ENCODE data around the gene GPT2. TPM values are rescaled to one million over a fixed set of nuclear protein-coding genes. Genes with fewer than 3 reads are reported as not detected.

Gene GPT2
- total RNA-seq, 2 donors from 2014 or later: 14.0 to 24.5 TPM

- DNase-seq (no peak), ATAC-seq (peak; percentile 47 to 51)
- intact Hi-C loops (cut with DNase I): no loop called here
These were observed 63.9 kb downstream of the GPT2 start for GRCh38 chr16:46947900-46948547.

DNA sequence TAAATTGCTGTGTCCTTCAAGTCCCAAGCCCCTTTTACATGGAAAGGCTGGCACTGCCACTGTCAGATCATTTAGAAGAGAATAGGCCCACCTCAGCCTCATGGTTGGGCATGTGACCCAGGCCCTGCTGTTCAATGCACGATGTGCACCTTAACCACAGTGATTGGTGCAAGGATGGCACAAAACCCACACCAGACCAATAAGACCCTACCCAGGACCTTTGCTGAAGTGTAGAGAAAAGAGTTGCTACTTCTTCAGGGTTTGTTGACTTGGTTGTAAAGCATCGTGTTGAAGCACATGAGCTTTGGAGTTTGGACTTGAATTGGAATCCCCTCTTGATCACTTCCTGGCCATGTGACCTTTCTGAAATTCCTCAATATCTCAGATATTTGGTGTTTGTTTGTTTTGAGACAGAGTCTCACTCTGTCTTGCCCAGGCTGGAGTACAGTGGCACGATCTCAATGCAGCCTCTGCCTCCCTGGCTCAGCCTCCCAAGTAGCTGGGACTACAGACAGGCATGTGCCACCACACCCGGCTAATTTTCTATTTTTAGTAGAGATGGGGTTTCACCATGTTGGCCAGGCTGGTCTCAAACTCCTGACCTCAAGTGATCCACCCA, 64.5 kb downstream of the GPT2 start:
- no peak for DNase-seq
- no peak for ATAC-seq
- intact Hi-C loops (cut with DNase I): no loop called here

DNA sequence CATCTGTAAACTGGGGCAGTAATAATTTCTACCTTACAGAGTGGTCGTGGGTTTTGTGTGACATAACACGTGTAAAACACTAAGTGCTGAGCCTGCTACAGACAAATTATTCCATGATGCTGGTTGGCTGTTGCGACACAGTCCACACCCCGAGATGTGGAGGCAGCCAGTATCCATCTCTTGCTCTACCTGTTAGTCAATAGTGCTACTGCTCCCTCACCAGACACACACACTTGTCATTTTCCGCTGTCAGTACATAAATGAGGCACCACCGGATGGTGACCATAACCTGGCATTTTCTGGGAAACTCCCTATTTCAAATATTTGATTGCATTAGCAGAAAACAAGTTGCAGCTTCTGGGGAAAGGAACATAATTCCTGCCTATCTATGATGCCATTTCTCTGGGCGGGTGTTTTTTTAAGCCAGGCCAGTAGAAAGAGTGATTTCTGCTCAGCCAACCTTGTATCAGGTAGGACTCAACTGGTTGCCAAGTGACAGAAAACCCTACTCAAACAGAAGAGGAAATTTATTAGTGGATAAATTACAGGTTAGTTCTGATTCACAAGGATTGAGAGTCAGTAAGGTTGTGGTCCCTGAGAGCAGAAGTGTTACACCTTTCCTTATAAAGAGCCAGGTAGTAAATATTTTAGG, 65.2 kb downstream of the GPT2 start:
- intact Hi-C loops (cut with DNase I): no loop called here
- ATAC-seq (no peak), DNase-seq (no peak)

GRCh38 chr16:46950009-46950408, 65.8 kb downstream of the GPT2 start:
- intact Hi-C loops (cut with DNase I): loop anchor here in 1 of 2 donors (10.0 kb wide), 1 partner anchor 1205 kb away; the partner anchor contains the start of gene ABCC12
- DNase-seq (no peak), ATAC-seq (no peak)

DNA sequence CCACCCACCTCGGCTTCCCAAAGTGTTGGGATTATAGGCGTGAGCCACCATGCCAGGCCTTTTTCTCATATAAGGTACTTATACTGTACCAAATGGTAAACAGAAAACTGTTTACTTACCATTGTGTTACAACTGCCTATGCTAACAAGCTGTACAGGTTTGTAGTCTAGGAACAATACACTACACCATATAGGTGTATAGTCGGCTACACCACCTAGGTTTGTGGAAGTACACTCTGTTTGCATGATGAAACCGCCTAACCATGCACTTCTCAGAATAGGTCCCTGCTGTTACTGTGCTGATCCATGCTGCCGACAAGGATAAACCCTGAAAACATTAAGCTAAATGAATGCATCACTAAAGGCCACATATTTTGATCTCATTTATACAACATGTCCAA, 70.4 kb downstream of the GPT2 start:
- DNase-seq (no peak), ATAC-seq (no peak)
- intact Hi-C loops (cut with DNase I): loop anchor here in 1 of 2 donors (10.0 kb wide), 1 partner anchor 1200 kb away; the partner anchor contains the start of gene ABCC12

DNA sequence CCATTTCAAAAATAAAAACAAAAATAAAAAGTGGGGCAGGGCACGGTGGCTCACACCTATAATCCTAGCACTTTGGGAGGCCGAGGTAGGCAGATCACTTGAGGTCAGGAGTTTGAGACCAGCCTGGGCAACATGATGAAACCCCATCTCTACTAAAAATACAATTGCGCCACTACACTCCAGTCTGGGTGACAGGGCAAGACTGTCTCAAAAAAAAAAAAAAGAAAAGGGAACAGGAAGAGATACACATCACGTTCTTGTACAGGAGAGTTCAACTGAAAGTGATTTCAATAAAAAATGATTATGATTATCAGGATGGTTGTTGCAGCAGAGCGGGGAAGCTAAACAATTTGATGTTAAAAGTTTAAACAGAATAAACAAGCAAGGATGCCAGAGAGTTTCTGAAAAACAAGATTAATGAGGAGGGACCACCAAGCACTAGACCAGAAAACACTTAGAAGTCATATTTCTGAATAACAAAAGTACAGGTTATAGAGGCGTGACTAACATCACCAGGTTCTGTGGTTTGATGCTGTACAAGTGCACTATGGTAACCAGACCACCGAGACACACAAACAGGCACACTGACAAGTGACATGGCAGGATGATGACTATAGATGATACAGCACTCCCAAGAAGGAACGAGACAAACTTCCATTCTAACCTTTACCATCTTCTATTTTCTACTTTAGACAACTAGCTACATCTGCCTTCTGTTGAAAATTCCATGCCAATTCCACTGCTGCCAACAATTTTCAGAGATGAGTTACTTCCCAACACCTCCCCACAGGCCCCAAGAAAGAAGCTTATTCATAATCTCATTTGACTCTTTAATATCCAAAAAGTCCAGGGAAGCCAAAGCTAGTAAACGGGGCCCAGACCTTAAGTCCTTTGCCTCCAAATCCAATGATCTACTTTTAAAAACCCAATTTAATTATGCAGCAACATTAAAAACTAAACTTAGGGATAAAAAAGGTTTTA, 77.5 kb downstream of the GPT2 start:
- DNase-seq (no peak), ATAC-seq (peak; percentile 40 to 55)
- intact Hi-C loops (cut with DNase I): no loop called here

DNA sequence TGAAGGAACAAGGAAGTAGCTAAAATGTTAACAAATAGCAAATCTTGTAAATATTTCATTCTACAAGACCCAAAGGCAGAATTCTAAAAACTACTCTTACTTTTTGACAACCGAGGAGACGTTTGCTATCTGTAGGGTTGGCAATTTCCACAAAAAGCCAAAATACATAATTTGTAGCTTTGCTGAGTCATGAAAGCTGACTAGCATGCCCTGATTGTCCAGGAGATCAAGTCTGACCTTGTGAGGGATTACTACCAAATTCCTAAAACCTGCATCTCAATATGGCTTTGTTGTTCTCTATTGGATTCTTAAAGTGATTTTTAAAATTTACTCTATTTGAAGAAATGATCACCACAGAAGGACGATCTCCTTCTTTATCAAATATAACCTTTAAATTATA, 78.5 kb downstream of the GPT2 start:
- intact Hi-C loops (cut with DNase I): no loop called here
- ATAC-seq: no peak
- no peak for DNase-seq

DNA sequence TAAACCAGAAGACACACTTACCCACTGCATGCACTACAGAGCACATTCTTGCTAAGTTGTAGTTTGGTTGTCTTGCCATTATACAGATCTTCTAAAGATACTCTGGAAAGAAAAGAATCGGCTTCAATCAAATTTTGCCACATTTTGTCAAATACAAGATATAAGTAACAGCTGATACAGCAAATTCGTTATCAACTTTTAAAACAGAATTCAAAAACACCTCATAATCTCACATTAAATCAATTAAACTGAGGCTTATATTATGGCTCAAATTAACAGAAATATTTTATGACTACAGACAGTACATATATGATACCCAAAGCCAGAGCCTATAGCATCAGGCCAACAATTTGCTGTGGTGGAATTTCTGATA, 83.9 kb downstream of the GPT2 start:
- intact Hi-C loops (cut with DNase I): no loop called here

GRCh38 chr16:46970089-46970488, 85.9 kb downstream of the GPT2 start:
- intact Hi-C loops (cut with DNase I): no loop called here
- ATAC-seq (peak in 1 of 2 donors; percentile 15), DNase-seq (peak; percentile 41)

More for the DNA sequence above, 83.9 kb downstream of the GPT2 start:
- no peak for DNase-seq
- no peak for ATAC-seq

GRCh38 chr16:46971271-46971670, 87.1 kb downstream of the GPT2 start:
- ATAC-seq (no peak), DNase-seq (no peak)
- intact Hi-C loops (cut with DNase I): no loop called here

- ATAC-seq (peak; percentile 21 to 47), DNase-seq (peak; percentile 49)
- intact Hi-C loops (cut with DNase I): no loop called here
These were observed 88.5 kb downstream of the GPT2 start for GRCh38 chr16:46972429-46973206.

GRCh38 chr16:46973207-46973995, 89.2 kb downstream of the GPT2 start, which contains the start of gene DNAJA2:
Gene DNAJA2 (minus strand): TSS chr16:46973674. CDS start chr16:46973572, 102 bp downstream.
- ATAC-seq (peak; percentile 99), DNase-seq (peak; percentile 95)
- intact Hi-C loops (cut with DNase I): no loop called here

DNA sequence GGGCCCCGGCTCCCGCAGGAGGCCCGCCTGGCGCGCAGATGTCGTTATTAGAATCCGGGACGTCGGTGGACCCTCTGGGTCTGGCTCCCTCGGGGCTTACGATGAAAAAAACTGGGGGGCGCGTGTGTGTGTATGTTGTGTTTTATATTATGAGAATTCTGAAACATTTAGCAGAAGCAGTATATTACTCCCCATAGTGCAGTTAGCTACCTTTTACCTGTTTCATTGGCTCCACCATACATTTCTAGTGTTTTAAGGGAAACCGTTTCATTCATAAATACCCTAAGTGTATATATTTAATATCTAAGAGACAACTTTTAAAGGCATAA, 89.8 kb downstream of the GPT2 start:
- ATAC-seq (no peak), DNase-seq (no peak)
- intact Hi-C loops (cut with DNase I): no loop called here

- intact Hi-C loops (cut with DNase I): no loop called here
- ATAC-seq (no peak), DNase-seq (no peak)
These were observed 90.2 kb downstream of the GPT2 start for GRCh38 chr16:46974352-46974751.

GRCh38 chr16:46975165-46975564, 91.0 kb downstream of the GPT2 start:
- DNase-seq (no peak), ATAC-seq (no peak)
- intact Hi-C loops (cut with DNase I): no loop called here

- intact Hi-C loops (cut with DNase I): no loop called here
- ATAC-seq (no peak), DNase-seq (no peak)
These were observed 91.8 kb downstream of the GPT2 start for GRCh38 chr16:46975908-46976470.

DNA sequence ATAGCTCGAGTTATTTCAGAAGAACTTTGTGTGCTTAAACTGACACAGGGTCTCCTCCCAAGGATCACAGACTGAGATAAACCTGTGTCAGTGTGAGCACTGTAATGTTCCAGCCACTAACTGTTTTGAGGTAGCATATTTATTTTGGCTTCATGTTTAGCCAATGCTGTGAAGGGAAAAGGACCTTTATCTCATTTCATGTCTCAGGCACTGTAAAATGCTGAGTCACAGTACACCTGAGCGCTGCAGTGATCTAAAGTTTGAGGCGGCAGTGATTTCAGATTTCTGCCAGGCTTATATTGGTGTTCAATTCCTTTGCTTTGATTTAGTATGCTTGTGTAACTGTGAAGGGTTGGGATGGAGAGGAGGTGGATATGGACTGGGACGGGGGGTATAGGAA, 92.4 kb downstream of the GPT2 start:
- DNase-seq: no peak
- no peak for ATAC-seq
- intact Hi-C loops (cut with DNase I): no loop called here
